Activated T-cell treated with anti-CD3 and anti-CD28 coated beads for 1 hour (primary cell): ENCODE measurements around the gene ARL15.

Experiments used
- DNase-seq: peaks from one replicate; pipeline ENCODE4 v3.0.0-alpha.2; 2020; ENCODE audit warnings: low read depth

Gene ARL15

DNA sequence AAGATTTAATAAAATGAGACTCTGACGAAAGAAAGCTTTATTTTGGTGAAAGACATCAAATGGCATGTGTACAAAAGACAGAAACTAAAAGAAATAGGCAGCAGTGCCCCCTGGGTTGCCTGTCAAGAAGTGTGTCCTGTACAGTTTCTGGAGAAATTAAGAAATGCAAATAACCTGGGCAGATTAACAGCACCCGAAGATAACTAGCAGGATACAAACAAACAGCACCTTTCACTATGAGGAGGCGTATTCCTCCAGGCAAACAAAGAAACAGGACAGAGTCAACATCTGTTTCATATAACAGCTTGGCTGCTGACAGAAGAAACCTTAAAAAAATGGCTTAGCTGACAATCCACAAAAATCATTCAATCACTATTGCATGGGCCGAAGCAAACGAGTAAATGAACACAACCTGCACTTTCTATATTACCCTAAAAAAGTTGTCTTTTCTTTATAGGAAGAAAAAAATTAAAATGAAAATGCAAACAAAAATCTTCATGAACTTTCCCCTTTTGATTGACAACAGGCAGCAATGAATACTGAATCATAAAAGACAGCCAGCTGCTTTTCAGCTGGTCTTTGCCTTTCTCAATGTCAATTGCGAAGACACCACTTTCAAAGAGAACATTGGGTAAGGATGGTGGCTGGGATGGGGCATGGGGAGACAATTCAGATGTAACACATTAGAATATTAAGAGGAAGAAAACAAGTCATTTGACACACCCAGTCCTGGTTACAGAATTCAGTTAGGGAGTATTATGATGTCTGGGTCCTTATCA lies 162.1 kb downstream of the ARL15 start:
- DNase-seq: no peak

DNA sequence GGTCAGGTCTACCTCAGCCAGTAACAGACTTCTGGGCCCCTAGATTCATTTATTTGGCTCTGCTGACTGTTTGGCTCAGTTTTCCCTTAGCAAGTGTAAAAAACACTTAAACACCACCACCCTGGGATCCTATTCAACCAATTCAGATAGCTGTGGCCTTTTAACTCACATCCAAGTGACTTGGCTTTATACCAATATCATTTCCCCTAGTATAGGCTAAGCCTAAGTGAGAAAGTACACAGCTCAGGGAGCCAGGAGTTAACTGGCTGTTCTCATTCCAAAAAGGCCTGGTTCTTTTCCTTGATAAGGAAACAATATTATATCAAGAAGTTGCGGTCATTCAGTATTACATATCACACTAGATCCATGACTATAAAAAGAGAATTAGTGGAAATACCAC lies 163.5 kb downstream of the ARL15 start:
- DNase-seq: no peak

DNA sequence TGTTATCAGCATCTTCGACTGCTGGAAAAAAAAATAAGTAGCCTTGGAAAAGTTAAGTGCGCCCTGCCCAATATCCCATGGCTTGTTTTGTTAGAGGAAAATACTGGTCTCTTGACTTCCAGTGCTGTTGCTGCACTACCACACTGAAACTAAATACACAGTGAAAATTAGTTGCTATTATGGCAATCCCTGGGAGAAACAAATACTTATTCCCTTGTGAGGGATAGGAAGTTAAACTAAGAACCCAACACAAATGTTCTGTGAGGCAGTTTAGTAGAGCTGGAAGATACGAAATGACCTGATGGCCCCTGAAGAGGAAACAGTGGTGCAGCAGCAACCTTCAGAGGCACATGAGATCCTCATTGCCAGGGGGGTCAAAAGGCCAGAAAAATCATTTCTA lies 164.0 kb downstream of the ARL15 start:
- no peak for DNase-seq

DNA sequence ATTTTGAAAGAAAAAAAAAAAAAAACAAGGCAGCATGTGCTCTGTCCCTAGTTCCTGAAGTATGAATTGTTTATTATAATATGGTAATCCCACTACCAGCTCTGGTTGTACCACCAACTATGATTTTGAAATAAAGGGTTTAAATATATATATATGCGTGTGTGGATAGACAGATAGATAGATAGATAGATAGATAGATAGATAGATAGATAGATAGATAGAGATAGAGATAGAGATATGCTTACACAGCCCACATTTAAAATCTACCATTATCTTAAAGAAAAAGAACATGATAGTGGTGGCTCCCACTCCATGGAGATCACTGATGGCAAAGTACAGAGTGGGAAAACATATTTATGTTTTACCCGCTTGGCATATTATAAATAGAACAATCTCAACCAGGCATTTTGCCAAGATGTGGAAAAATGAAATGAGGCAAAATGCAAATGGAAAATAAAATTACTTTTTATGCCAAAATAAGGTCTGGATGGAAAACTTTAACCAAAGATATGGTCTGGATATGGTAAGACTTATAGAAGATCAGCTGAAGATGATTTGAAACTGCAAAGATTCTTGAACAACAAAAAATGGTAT lies 170.0 kb downstream of the ARL15 start:
- DNase-seq: no peak

DNA sequence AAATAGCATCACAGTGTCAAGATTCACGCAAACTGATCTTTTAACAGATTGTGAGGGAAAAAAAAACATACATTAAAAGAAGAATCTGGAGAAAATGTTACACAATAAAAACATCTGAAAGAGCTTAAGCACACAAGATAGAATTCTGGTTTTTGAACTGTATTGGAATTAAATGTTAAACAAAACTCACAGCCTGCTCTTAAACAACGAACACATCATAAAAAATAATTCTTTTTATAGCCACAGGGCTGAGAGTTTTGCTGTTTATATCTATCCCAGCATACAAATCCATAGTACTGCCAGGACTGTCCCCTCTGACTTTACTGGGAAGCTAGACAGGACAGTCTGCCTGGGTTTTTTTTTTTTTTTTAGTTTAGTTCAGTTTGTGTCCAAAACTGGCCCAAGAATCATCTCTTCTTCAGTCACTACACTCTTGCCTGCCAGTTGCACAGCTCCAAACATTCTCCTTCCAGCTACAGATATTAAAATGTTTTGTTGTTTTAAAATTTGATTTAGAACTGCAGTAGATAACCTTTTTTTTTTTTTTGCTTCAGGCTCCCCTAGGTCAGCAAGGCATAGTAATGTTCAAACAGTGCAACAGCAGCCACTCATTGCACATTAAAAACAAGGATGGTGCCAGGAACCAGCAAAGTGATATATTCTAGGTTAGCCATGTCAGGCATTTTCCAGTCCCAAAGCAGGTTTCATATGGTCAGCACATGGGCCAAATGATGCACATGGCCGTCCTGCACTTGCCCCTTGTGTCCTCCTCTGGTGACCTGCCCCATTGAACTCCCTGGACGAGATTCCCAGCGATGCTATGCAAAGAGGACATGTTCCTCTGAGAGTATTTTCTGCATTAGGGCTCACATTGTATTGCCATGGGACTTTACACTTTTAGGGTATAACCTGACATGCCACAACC lies 173.6 kb downstream of the ARL15 start:
- no peak for DNase-seq

DNA sequence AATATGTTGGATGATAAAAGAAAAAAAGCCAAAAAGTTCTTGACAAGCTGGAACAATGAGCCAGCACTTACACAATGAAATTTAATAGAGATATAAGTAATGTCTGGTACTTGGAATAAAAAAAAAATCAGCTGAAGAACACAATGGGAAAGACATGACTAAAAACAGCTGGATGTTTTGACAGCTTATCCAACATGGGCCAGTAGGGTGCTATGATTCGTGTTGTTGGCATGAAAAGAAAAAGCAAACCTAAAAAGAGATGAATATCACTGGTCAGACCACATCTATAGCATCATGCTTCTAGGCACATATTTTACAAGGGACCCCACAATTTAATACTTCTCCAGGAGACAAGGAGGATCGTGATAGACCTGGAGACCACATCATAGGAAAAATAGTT lies 175.3 kb downstream of the ARL15 start:
- no peak for DNase-seq

DNA sequence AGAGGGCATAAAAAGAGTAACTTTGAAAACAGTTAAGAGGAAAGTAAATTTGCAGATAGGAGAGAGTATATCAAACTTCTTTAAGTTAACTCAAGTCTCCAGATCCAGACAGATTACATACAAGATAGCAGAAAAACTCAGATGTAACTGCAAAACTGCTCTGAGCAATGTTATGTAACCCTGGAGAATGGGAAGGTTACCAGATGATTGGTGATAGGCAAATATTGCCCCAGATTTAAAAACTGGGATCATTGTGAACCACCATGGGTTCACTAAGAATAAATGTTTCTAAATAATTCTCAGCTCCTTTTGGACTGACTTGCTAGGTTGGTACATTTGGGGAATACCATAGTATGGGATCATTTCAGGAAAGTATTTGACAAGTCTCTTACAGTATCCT lies 176.5 kb downstream of the ARL15 start:
- DNase-seq: no peak

DNA sequence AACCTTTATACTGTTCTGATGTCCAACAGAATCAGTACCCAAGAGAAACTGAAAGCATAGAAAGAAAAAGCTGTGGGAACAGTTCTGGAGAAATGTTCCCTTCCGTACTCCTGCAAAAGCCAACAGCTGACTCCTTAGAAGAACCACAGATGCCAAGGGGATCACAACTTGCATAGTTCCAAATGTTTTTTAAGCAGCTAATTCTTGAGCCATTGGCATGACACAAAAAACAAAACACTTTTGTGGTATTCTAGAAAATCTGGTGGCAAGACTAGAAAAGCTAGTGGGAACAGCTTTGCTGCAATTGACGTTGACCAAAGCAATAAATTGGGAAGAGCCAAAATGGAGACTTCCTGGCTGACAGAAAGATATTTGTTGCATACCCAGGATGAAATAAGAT lies 189.9 kb downstream of the ARL15 start:
- no peak for DNase-seq

DNA sequence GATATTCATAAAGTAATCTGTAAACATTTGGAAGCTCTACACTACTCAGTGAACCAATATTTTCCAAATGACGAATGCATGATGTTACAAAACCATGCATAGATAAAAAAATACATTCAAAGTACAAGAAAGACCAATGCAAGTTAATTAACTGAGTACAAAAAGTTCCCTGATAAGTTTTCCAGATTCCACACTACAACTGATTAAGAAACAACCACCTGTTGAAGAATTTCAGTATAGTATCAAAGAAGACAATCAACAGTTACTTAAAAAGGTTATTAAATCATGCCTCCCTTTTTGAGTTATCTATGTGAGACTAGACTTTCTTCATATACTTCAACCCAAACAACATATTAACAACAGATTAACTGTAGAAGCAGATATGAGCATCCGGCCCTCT lies 192.4 kb downstream of the ARL15 start:
- DNase-seq: no peak

DNA sequence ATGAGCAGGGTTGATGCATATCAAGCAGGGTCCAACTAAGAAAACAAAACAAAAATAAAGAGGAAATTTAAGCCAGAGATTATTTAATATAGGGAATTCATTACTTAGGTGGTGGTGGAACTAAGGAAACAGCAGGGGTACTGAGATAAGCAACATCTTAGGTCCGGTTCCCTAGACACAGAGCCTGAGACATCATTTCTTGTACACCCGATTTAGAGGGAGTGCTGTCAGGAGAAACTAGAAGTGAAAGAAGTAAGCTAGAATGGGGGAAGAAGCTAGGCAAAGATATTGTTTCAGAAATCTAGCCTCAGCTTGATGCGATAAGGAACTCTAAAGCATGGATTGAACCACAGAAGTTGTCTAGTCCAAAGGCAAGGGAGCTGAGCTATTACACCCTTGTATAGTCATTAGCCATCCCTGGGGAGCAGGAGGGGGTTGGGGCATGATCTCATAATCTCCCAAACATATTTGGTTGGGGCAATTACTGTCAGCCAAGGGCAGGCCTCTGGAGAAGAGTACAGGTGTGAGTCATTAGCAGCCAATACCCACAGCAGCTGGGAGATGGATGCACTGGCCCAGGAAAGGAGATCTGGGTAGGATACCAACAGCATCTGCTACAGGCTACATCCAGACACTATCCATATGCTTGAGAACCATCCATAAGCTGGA lies 194.5 kb downstream of the ARL15 start:
- DNase-seq: no peak

DNA sequence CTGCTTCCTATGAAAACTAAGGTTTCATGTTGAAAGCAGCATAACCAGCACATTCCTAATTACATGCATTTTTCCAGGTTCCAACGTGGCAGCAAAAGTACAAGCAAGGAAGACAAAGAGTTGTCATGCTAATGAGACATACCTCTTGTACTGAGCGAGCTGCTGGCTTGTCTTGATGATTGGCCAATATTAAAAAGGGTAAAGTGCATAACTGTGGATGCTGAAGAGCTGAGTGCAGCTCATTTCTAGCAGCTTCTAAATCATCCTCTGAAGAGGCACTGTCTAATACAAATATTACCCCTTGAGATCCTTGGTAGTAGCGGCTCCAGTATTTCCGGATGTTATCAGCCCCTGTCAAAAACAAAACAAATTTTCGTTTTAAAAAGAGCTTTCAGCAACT lies 197.3 kb downstream of the ARL15 start:
- no peak for DNase-seq

DNA sequence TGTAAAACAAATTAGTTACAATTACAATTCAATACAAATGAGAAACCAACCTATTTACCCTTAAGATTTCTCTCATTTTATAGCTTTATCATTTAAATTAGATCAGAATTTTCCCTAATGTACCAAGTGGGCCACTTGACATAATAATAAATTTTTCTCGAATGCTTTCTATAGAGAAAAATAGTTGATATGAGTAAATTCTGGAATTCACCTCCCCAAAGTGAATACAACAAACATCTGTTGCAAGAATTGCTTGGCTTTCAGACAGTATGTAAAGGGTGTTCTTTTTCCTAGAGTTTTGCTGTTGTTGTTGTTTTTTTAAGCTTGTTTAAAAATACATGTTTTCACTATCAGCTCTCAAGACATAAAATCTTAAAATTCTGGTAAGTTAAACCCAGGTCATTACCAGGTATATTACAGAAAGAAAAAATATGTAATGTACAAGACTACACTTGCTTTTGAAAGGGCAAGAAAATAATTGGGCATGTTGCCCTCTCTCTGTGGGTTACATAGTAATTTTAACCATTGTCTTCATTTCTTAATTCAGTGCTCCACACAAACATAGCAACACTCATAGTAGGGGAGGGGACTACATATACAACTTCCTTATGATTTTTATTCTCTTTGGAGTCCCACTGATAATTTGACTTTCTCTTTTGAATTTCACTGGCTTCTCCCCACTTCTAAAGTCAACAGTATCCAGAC lies 200.6 kb downstream of the ARL15 start:
- no peak for DNase-seq

DNA sequence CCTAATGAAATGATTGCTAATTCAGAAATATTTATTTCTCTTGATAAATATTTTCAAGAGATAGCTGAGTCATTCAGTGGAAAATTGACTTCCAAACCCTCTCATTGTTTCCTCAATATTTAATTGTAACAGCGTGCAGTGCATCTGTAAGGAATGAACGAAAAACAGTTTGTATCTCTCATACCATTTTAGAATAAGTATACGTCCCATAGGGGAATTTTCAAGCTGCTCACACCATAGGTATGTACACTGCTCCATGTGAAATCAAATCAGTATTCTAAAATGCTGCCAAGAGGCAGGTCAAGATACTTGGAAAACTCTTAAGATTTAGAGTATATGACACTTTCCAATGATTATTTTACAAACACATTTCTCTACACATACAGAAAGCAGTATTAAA lies 202.2 kb downstream of the ARL15 start:
- no peak for DNase-seq

DNA sequence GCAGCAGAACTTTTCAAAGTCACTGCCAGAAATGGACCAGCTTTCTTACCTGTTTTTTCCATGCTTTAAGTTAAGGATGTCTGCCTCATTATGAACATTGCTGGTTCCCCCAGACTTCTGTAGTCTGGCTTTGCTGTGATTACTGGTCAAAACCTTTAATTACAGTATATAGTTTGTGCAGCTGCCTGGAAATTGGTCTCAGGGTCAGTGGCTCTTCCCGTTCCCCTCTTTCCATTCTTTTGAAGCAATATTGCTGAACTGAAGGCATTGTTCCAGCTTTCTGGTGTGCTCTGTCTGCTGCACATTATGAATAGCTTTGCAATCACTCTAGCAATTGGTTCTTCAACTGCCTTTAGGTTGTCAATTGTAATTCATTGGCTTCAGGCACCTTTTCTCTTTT lies 206.5 kb downstream of the ARL15 start:
- no peak for DNase-seq

DNA sequence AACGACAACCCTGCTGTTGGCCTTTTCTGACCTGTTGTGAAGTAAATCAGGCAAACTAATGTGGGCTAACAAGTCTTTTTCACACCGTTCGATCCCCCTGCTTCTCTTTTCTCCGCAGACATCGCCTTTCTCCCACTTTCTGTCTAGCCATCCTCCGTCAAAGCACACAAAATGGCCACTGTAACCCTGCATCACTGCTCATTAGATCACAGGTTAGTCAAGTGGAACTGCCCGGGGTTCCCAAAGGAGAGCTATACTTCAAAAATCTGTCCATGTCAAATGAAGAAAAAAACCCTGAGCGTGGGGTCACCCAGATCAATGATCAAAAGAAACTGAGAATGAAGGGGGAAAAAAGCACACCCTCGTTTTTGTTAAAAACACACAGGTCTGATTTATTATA lies 212.1 kb downstream of the ARL15 start:
- DNase-seq: no peak

DNA sequence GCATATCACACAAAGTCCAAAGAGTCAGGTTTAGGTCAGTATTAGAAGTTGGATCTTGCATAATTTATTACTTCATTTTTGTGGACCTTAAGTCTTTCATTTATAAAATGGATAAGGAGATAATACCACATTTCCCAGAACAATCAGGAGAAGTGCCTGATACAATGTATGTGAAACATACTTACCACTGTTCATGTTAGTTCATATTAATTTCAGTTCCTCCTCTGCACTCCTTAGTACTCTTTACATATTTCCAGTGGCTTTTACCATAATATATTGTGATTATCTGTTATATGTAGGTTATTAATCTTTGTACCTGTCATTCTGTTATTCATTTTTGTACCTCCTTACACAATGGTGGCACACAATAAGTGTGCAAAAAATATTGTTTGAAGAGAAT lies 214.4 kb downstream of the ARL15 start:
- DNase-seq: no peak

DNA sequence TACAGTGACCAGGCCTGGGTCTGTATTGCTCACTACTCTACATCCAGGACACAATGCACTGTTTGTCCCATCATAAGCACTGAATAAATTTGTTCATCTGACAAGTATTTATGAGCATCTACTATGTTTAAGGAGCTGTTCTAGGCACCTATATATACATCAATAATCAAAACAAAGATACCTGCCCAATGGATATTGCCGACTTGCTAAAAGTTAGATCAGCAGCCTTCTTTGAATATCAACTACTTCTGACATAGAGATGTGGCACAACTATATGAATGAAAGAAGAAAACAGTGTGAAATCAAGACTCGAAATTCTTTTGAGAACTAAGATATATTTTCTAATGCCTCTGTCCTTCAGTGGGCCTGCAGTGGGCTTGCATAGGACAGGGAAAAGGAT lies 215.7 kb downstream of the ARL15 start:
- DNase-seq: no peak

DNA sequence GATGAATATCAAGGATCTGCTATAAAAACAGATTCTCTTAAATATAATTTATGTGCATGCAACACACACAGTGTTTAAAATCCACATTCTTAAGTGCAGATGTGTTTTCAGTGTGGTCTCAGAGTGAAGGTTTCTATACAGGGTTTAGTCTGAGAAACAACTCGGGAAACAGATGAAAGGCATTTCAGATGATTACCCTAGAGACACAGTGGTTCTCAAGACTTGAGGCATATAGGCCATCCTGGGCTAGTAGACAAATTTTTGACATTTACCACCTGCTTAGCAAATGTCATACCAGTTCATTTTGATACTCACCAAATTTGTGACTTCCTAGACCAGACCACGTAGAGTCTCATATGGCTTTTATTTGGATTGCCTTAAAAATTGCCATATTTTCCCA lies 216.5 kb downstream of the ARL15 start:
- DNase-seq: no peak

DNA sequence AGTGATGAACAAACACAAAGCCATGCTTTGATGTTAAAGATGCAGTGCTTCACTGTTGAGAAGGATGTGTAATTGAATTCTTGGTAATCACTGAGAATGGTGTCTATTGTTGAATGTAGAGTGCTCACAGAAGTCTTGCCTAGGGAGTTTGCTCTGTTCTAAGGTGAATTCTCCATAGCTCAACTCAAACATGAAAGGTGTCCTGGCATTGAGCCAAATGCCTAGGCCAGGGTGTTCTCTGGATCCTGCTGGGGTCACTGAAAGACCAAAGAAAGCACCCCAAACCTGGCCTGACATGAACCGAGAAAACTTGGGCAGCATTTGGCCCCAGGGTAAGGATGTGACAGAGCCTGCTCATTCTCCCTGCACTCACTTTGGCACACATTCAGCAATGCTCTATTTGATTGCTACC lies 217.3 kb downstream of the ARL15 start:
- DNase-seq: no peak

DNA sequence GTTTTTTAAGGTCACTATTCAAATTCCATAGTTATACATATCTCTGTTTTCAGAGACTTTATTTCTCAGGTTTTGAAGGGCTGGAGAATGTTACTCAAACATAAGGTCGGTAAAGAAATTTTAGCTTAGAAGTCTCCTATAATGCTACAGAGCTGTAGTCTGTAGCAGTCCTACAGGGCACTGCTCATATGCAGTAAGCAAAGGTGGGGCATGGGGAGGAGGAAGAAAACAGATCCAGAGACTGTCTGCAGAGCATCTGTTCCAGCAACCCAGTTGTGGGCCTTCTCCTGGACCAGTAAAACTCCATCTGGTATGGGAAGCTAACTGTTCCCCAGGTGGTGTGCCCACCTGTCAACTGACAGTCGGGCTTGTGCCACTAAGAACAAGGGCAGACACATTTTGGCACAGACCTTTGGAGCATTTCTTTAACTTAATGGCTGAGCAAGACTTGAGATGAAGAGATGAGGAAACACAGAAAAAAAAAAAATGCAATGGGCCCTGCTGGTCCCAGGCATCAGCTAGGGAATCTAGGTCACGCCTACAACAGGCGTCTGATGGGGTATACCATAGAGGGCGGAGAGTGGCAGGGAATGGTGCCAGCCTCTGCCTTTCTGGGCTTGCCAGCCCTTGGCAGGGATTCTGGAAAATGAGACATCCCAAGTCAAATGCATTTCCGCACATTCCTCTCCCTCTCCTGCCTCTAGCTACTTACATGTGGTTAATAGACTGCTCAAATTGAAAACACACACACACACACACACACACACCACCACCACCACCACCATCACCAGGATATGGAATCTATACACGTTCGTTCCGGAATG lies 218.9 kb downstream of the ARL15 start:
- DNase-seq: no peak
